HG03196 (cell line): ENCODE results near the gene SLC1A1.
"Not testable (repeated sequence)": the region's sequence is repeated elsewhere in the genome, so short reads cannot be mapped to it uniquely, and the experiment has no call there.

ENCODE experiments used
- ATAC-seq: cut with Tn5 transposase; IDR thresholded peaks from one replicate; pipeline ENCODE4 v1.9.1; 2021; ENCODE audit not compliant: unreplicated experiment

The SLC1A1 gene

GRCh38 chr9:4574657-4575243, 84.5 kb downstream of the SLC1A1 start:
- ATAC-seq, result no peak

- ATAC-seq, result no peak
Observed at GRCh38 chr9:4575997-4576396, 85.7 kb downstream of the SLC1A1 start.

DNA sequence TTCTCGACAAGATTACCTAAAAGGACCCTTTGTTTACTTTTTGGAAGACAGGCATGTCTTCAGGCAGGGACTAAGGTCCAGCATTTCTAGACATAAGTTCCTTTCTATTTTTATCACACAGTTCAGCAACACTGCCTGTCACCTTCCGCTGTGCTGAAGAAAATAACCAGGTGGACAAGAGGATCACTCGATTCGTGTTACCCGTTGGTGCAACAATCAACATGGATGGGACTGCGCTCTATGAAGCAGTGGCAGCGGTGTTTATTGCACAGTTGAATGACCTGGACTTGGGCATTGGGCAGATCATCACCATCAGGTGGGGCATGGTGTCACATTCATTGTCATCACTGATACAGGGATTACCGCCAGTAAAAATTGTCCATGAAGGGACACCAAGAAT, 86.2 kb downstream of the SLC1A1 start:
- no peak for ATAC-seq

DNA sequence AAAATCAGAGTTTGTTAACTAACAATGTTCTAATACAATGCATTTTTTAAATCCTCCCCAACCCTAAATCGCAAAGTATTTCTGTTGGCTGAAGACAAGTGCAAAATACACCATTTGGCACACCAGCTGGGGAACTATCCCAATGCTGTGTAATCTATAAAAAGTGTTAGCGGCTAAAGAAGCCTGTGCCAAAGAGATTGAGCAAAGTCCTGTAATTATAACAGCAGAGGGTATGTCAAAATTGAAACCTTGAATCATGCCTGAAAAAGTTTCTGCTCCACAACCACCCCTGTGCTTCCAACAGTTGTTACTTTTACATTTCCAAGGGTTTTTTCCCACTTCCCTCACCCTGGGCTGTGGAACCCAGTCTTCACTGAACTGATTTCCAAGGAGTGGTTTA, 88.7 kb downstream of the SLC1A1 start:
- ATAC-seq, result no peak

GRCh38 chr9:4581035-4581760, 90.9 kb downstream of the SLC1A1 start:
- ATAC-seq, result no peak

- no peak for ATAC-seq
Observed at GRCh38 chr9:4581861-4582565, 91.7 kb downstream of the SLC1A1 start.

- no peak for ATAC-seq
Observed at GRCh38 chr9:4583001-4583400, 92.7 kb downstream of the SLC1A1 start.

DNA sequence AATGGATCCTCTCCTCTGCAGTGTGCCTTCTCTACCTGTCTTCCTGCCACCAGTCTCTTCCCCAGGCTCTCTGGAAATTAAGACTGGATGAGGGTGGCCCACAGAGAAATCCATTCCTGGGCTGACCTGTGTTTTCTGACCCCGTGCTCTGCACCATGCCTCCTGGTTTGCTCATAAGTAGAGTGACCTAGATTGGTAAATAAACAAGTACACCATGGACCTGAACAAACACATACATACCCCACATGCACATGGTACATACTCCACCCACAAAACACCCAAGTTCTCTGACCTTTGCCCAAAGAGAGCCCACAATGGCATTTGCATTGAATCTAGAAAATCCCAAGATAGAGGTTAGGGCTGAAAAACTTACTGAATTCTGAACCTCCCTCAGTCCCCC, 94.4 kb downstream of the SLC1A1 start:
- no peak for ATAC-seq

- no peak for ATAC-seq
Observed at GRCh38 chr9:4585135-4585534, 94.9 kb downstream of the SLC1A1 start.

DNA sequence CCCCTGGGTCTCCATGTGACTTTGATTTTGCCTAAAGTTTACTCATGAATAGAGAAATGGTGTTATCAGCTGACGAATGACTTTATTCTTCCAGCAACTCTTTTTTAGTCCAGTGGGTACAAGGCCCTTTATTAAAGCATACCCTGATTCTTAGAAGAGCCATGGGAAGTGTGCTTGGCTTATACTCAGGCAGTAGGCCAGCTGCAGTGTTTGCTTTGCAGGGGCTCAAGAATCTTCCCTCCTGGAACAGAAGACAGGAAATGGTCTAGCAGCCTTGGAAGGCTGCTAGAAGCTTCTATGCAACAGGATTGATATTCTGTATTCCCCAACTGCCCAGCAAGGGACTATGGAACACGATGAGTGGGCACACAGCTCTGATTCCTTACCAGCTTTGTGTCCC, 98.5 kb downstream of the SLC1A1 start:
- ATAC-seq, result no peak

GRCh38 chr9:4590430-4591122, 100.3 kb downstream of the SLC1A1 start:
- ATAC-seq, result no peak

DNA sequence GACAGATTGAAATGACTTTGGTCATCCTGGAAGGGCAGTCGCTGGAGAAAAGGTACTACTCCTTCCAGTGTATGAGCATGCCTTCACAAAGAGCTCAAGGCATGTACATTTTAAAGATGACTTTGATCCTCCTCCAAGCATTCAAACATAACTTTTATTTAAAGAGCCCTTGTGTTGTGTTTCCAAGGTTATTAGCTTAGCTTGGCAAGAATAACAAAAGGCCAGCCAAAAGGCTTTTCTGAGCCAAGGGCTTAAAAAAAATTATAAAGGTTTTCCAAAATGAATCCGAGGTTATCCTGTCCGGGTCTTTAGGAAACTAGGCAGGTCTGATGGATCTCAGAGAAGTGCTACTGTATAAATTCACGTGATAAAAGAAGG, 100.8 kb downstream of the SLC1A1 start:
- ATAC-seq, result no peak

- no peak for ATAC-seq
Observed at GRCh38 chr9:4592295-4592694, 102.0 kb downstream of the SLC1A1 start.

GRCh38 chr9:4592886-4593285, 102.6 kb downstream of the SLC1A1 start:
- no peak for ATAC-seq

GRCh38 chr9:4594545-4594944, 104.3 kb downstream of the SLC1A1 start:
- no peak for ATAC-seq

- ATAC-seq, result no peak
Observed at GRCh38 chr9:4594994-4595393, 104.7 kb downstream of the SLC1A1 start.

DNA sequence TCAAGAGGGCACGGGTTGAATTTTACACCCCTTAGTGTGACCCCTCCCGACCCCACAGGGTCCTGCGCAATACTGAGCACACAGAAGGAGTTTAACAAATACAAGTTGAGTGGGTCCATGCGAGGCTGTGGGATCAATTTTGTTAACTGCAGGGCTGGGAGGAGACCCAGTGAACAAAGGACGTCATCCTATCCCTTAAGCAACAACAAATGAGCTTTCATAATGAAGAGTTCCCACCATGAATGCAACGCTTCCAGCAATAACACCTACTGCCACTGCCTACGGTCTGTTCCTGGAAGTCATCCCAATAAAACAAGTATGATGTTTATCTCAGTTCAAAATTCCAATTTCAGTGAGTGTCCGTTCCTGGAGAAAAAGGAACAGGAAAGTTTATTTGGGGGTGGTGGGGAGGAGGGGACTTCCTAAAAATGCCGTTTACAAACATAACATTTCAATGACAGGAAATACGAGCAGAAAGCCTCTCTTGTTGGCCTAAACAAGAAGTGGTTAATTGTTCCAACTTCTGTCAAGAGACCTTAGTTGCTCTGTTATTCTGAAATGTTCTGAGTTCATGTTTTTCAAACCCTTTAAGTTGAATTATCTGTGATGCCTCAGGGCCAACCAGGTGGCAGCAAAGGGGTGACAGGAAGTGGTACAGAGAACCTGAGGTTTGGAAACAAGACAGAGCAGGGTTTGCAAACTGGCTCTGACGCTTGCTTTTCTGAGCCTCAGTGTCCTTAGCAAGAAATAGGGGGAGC, 106.1 kb downstream of the SLC1A1 start:
- no peak for ATAC-seq

- no peak for ATAC-seq
Observed at GRCh38 chr9:4600368-4600767, 110.1 kb downstream of the SLC1A1 start.

DNA sequence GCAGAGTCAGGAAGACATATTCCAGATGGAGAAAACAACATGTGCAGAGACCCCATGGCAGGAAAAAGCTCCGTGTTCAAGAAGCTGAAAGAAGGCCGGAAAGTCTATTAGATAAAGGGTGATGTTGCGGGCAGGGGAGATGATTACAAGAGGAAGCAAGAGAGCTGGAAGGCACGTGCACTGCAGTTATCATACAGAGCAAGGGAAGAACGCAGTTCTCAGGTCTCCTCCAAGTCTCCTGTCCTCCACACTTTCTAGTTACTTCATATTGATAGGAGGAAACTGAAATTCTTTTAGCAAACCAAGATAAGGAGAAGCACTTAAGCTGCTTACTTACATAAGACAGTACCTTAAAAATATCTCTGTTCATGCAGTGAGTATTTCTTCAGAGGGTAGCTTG, 113.6 kb downstream of the SLC1A1 start:
- ATAC-seq, result no peak

GRCh38 chr9:4604678-4605095, 114.4 kb downstream of the SLC1A1 start:
- ATAC-seq, result peak; percentile 51

GRCh38 chr9:4606033-4606432, 115.8 kb downstream of the SLC1A1 start:
- ATAC-seq, result not testable (repeated sequence)
